Pancreas (tissue), 10 donors: Measurements from ENCODE around the gene BRD9. TPM values are rescaled to one million over a fixed set of nuclear protein-coding genes. Genes with fewer than 3 reads are reported as not detected.

Source experiments
- ATAC-seq, 4 donors: fragments of 200-7000 bp; cut with Tn5 transposase; one replicate each; pipeline versions ENCODE4 v1.8.0 to v1.9.1; 2020; ENCODE audit warnings: mild to moderate bottlenecking in 4 of 4, moderate library complexity in 4 of 4
- DNase-seq, 6 donors: peaks; one replicate each; pipeline ENCODE4 v3.0.0-alpha.2; 2020
- FAIRE-seq: peaks from 2 replicates; lab custom pipeline; 2012; peaks lifted over from hg19 to GRCh38; lab: Jason Lieb, UNC
- H3K27ac ChIP-seq, 4 donors: fragments of 200-600 bp; sonication (generic); 1 replicate in 3 of 4; 2 replicates in 1 of 4; pipeline versions ENCODE4 v1.5.0 to v1.8.0; 2020
- H3K27me3 ChIP-seq, 4 donors: fragments of 200-600 bp; one replicate each; pipeline ENCODE4 v1.8.0; 2021
- H3K36me3 ChIP-seq, 3 donors: fragments of 200-600 bp; sonication (generic) in 1 of 3; one replicate each; pipeline versions ENCODE4 v1.5.0 to v1.8.0; 2020 to 2021
- H3K4me1 ChIP-seq, 3 donors: fragments of 200-600 bp; one replicate each; pipeline ENCODE4 v1.8.0; 2021
- H3K4me3 ChIP-seq, 4 donors: fragments of 200-600 bp; sonication (generic) in 2 of 4; one replicate each; pipeline versions ENCODE4 v1.5.0 to v1.8.0; 2020 to 2021
- H3K9me3 ChIP-seq, 4 donors: fragments of 200-600 bp; one replicate each; pipeline ENCODE4 v1.8.0; 2021
- WGBS, 2 donors: extraction: QIAGEN DNeasy Blood & Tissue Kit; methylation state at CpG; one replicate each; pipeline ENCODE4 v1.1.7; 2013; 5-methylcytosine and 5-hydroxymethylcytosine counted together
- intact Hi-C, 3 donors: fragments of 100-400 bp; cut with DNase I; formaldehyde crosslinking; loops; one replicate each; pipeline versions ENCODE4 v1.11.1 to v1.14.2; 2022
- polyA plus RNA-seq, 2 donors: library from polyadenylated mRNA; stranded (reverse); fragments of 200-250 nt; gene quantifications; one replicate each; pipeline ENCODE4 v1.2.3, GENCODE V29; 2013
- total RNA-seq, 6 donors: library from RNA; stranded (reverse); fragmentation: NEBNext Ultra II Directional in 4 of 6; extraction: Animal tissue kit (Norgen Biotek cat#: 25700) in 4 of 6; gene quantifications; one replicate each; pipeline versions ENCODE4 v1.2.1 to v1.2.4, GENCODE V29; 2021 to 2023
- TF ChIP-seq, protein P1 (sequence below), 4 donors: fragments of 200-600 bp; sonication (generic) in 3 of 4; IDR thresholded peaks; one replicate each; pipeline versions ENCODE4 v1.5.0 to v1.8.0; 2021; ENCODE audit warnings: antibody characterized with exemption in 4 of 4
- donor health status: healthy with polysubstance abuse.
- donor health status: DM: no; HTN: no; CAD: no; lungs with moderate emphysema.
- donor health status: DM: no; HTN: no; CAD: no.
- donor health status: control.
- donor health status: control.
- donor health status: Bipolar disorder and iron deficiency.
- donor health status: DM: yes; HTN: yes; CAD: no.
- donor health status: DM: no; HTN: no; CAD: no.
- donor health status: DM: no; HTN: no; CAD: no.
- donor health status: DM: yes; HTN: yes; CAD: no.

BRD9 gene
- total and polyA plus RNA-seq, 8 donors, result 11.3 to 38.5 (median 17.5) TPM

DNA sequence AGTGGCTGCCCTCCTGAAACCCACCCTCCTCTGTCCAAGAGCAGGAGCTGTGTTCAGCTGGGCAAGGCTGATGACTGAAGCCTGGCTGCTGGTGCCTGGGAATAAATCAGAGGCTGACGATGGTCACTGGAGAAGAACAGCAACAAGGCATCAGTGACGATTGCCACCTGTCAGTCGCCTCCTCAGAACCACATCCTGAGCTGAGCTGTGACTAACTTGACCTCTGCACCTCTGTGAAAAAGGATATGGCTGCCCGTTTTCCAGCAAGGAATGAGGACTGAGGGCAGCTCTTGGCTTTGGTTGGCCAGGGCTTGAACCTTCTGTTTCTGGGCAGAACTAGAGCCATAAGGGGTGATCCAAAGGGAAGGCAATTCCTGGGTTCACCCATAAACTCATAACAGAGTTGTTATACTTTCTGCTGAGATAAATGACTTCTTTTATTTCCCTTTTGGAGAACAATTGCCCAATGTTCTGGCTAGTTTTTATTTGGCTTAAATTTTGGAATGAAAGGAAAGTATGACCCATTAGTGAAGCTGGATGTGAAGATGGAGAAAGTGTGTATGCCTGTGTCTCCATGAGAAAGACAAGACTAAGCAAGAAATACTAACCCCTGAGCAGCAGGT is 40.1 kb upstream of the BRD9 start:
- Histone ChIP-seq H3K36me3 (no peaks in the 10 kb centered on the region), H3K9me3 (no peaks in the 10 kb centered on the region), H3K4me3 (no peak overlapping the region), H3K27me3 (no peaks in the 10 kb centered on the region), H3K27ac (no peak overlapping the region), H3K4me1 (no peaks in the 10 kb centered on the region)
- ATAC-seq (peak in 1 of 4 donors; percentile 30), DNase-seq (peak in 1 of 6 donors; percentile 6), FAIRE-seq (no peak)
- 59 to 74% methylated on average over 4 of the region's 4 CpGs for WGBS, 2 donors
- intact Hi-C loops, result loop anchor here in 2 of 3 donors (5.0 to 10.0 kb wide), 2 partner anchors 80 to 212 kb away; no protein-coding TSS in a partner anchor
- TF ChIP-seq, protein P1, sequence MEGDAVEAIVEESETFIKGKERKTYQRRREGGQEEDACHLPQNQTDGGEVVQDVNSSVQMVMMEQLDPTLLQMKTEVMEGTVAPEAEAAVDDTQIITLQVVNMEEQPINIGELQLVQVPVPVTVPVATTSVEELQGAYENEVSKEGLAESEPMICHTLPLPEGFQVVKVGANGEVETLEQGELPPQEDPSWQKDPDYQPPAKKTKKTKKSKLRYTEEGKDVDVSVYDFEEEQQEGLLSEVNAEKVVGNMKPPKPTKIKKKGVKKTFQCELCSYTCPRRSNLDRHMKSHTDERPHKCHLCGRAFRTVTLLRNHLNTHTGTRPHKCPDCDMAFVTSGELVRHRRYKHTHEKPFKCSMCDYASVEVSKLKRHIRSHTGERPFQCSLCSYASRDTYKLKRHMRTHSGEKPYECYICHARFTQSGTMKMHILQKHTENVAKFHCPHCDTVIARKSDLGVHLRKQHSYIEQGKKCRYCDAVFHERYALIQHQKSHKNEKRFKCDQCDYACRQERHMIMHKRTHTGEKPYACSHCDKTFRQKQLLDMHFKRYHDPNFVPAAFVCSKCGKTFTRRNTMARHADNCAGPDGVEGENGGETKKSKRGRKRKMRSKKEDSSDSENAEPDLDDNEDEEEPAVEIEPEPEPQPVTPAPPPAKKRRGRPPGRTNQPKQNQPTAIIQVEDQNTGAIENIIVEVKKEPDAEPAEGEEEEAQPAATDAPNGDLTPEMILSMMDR (IDR thresholded peaks at IDR 0.05), result no peak

DNA sequence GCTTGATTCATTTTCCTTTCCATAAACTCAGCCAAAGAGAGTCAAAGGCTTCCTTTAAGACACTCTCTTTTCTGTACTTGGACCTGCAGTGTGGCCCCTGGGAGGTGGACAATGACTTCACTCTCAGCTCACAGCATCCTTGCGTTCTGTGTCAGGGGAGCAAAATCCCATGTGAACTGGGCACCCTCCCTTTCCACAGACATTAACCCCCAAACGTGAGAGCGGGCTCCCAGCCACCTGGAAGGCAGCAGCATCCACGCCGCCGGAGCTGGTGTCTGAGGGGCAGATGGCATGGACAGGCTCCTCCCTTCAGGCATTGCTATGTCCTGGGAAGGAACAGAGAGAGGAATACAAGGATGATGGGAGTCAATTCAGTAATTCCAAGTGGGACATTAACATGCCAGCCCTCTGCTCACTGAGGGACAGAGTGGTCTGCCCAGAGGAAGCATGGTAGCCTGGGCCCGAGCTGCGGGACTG is 39.6 kb upstream of the BRD9 start:
- no peak for ATAC-seq
- H3K4me3 ChIP-seq, result no peak overlapping the region
- WGBS, 2 donors, result 82 to 86% methylated on average over 8 of the region's 8 CpGs
- TF ChIP-seq, protein P1 (IDR thresholded peaks at IDR 0.05), result no peak
- DNase-seq, result peak in 1 of 6 donors; percentile 4
- no peak for FAIRE-seq
- H3K9me3 ChIP-seq, result no peaks in the 10 kb centered on the region
- no peaks in the 10 kb centered on the region for H3K4me1 ChIP-seq
- intact Hi-C loops, result loop anchor here in 2 of 3 donors (5.0 to 10.0 kb wide), 2 partner anchors 80 to 213 kb away; no protein-coding TSS in a partner anchor
- H3K27ac ChIP-seq, result no peak overlapping the region
- no peaks in the 10 kb centered on the region for H3K36me3 ChIP-seq
- no peaks in the 10 kb centered on the region for H3K27me3 ChIP-seq

DNA sequence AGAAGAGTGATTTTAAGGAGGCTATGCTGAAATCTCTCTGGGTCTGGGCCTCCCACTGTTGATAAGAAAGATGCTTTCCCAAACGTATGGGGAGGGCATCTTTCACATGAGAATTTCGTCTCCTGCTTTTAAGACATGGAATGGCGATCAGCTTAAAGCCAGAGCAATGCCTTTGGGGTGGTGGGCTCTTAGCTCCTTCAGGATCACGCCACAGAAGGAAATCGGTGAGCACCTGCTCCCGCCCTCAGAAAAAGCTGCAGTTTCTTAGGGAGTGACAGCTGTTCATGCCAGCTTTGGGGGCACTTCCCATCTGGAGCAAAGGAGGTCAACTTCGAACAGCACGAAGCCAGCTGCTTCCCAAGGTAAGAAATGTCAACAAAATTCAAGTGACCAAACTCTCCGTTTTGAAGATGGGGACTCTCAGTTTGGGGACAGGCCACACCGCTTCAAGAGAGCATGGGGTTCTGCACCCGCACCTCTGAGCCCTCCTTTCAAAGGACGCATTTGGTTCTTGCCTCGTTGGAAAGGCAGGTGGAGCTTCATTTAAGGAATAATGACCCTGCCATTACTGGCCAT is 39.1 kb upstream of the BRD9 start:
- Histone ChIP-seq H3K27me3 (no peaks in the 10 kb centered on the region), H3K27ac (no peak overlapping the region), H3K9me3 (no peaks in the 10 kb centered on the region), H3K4me1 (no peaks in the 10 kb centered on the region), H3K4me3 (no peak overlapping the region), H3K36me3 (no peaks in the 10 kb centered on the region)
- FAIRE-seq (no peak), ATAC-seq (no peak), DNase-seq (no peak)
- intact Hi-C loops, result loop anchor here in 2 of 3 donors (5.0 to 10.0 kb wide), 2 partner anchors 81 to 213 kb away; no protein-coding TSS in a partner anchor
- TF ChIP-seq, protein P1 (IDR thresholded peaks at IDR 0.05), result no peak
- WGBS, 2 donors, result 72 to 81% methylated on average over 13 of the region's 13 CpGs

DNA sequence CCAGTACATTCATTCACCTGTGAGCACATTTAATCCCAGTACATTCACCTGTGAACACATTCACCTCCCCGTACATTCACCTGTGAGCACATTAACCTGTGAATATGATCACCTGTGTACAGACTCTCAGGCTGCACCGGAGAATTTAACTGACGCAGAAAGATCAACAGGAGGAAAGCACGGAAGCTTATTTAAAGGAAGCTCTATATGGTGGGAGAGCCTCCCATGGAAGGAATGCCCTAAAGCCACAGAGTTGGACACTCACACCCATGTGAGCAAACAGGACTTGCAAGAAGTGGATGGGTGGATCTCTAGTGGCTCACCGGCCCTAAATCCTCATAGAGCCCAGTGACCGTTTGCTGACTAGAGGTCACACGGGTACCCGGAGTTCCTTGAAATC is 38.3 kb upstream of the BRD9 start:
- no peak for ATAC-seq
- H3K36me3 ChIP-seq, result no peaks in the 10 kb centered on the region
- WGBS, 2 donors, result 63 to 67% methylated on average over 8 of the region's 8 CpGs

More for the DNA sequence above, 38.3 kb upstream of the BRD9 start:
- H3K4me1 ChIP-seq, result peaks cover 0 to 4% (median 3%) of the 10 kb centered on the region in 3 donors
- DNase-seq (no peak), FAIRE-seq (no peak)
- H3K9me3 ChIP-seq, result no peaks in the 10 kb centered on the region
- H3K4me3 ChIP-seq, result no peak overlapping the region
- TF ChIP-seq, protein P1 (IDR thresholded peaks at IDR 0.05), result no peak
- intact Hi-C loops, result loop anchor here in 2 of 3 donors (5.0 to 10.0 kb wide), 2 partner anchors 81 to 214 kb away; no protein-coding TSS in a partner anchor
- no peak overlapping the region for H3K27ac ChIP-seq
- H3K27me3 ChIP-seq, result no peaks in the 10 kb centered on the region
